HG03460 (cell line): ENCODE measurements around the gene KDM2A.
"Not testable (repeated sequence)": the region's sequence is repeated elsewhere in the genome, so short reads cannot be mapped to it uniquely, and the experiment has no call there.

Experiments used
- ATAC-seq: cut with Tn5 transposase; IDR thresholded peaks from one replicate; pipeline ENCODE4 v1.9.1; 2021; ENCODE audit not compliant: unreplicated experiment

Gene KDM2A

GRCh38 chr11:67167091-67167490, 48.0 kb downstream of the KDM2A start:
- no peak for ATAC-seq

- no peak for ATAC-seq
Observed at GRCh38 chr11:67167719-67168118, 48.7 kb downstream of the KDM2A start.

GRCh38 chr11:67168911-67169310, 49.8 kb downstream of the KDM2A start:
- not testable (repeated sequence) for ATAC-seq

- no peak for ATAC-seq
Observed at GRCh38 chr11:67174311-67174710, 55.2 kb downstream of the KDM2A start.

GRCh38 chr11:67177399-67178281, 58.6 kb downstream of the KDM2A start:
- ATAC-seq: no peak

GRCh38 chr11:67178421-67178820, 59.4 kb downstream of the KDM2A start:
- ATAC-seq: no peak

- no peak for ATAC-seq
Observed at GRCh38 chr11:67178878-67179277, 59.8 kb downstream of the KDM2A start.

- ATAC-seq: no peak
Observed at GRCh38 chr11:67179892-67180490, 60.9 kb downstream of the KDM2A start.

GRCh38 chr11:67194096-67194495, 75.0 kb downstream of the KDM2A start:
- no peak for ATAC-seq

GRCh38 chr11:67195971-67196456, 77.0 kb downstream of the KDM2A start:
- ATAC-seq: no peak

GRCh38 chr11:67197606-67198005, 78.5 kb downstream of the KDM2A start:
- no peak for ATAC-seq

- ATAC-seq: not testable (repeated sequence)
Observed at GRCh38 chr11:67198781-67199180, 79.7 kb downstream of the KDM2A start.

- ATAC-seq: no peak
Observed at GRCh38 chr11:67199751-67200150, 80.7 kb downstream of the KDM2A start.

GRCh38 chr11:67202028-67202427, 83.0 kb downstream of the KDM2A start:
- ATAC-seq: no peak

GRCh38 chr11:67204822-67205221, 85.8 kb downstream of the KDM2A start:
- no peak for ATAC-seq

GRCh38 chr11:67209222-67209621, 90.2 kb downstream of the KDM2A start:
- not testable (repeated sequence) for ATAC-seq

GRCh38 chr11:67211656-67212436, 92.8 kb downstream of the KDM2A start:
- ATAC-seq: no peak

GRCh38 chr11:67213178-67213621, 94.1 kb downstream of the KDM2A start:
- ATAC-seq: no peak

- no peak for ATAC-seq
Observed at GRCh38 chr11:67227726-67228125, 108.7 kb downstream of the KDM2A start.

GRCh38 chr11:67230406-67230805, 111.3 kb downstream of the KDM2A start:
- no peak for ATAC-seq

GRCh38 chr11:67230886-67231285, 111.8 kb downstream of the KDM2A start:
- ATAC-seq: no peak
